Measurements from ENCODE around the gene CFAP20. TPM values are rescaled to one million over a fixed set of nuclear protein-coding genes. Genes with fewer than 3 reads are reported as not detected.

The CFAP20 gene
- 44.5 and 52.6 TPM in 2 replicates for total RNA-seq

DNA sequence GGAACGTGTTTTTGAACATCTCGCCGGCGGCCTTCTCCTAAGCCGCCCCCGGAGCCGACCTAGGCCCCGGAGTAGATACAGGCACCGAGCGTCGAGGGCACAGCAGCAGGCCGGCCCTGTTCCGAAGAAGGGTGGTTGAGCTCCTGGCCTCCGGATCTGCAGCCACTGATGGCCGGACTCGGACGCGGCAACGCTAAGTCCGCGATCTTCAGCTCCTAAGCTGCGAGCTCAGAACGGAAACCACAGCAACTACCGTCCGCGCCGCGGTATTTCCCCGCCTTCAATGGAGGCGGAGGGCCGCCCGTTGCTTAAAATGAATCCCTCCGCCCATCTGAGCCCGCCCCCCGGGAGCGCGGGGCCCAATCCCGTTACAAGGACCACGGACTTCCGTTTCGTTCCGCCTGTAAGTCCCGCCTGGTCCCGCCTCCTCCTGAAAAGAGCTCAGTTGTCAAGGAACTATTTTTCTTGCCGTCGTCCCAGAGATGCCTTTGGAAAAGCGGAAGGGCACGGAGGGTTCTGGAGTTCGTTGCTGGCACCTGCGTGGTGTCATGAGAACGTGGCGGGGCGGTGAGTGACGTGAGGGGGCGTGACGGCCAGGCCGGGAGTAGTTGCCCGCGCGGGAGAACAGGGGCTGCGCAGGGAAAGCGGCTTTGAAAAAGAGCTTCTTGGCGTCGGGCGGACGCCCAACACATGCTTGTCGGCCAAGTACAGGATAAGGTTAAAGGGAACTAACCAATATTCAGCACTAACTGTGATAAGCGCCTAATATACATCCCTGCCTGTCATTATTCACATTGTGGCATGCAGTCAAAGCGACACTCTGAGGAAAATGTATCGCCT lies at the start of gene CFAP20:
CFAP20 (minus strand) TSS at position 285 of the 840 bp plus-strand sequence; CDS start at position 19, 266 bp downstream.
- peak; percentile 100 for DNase-seq (ENCODE audit: low read depth in 2 of 2)

DNA sequence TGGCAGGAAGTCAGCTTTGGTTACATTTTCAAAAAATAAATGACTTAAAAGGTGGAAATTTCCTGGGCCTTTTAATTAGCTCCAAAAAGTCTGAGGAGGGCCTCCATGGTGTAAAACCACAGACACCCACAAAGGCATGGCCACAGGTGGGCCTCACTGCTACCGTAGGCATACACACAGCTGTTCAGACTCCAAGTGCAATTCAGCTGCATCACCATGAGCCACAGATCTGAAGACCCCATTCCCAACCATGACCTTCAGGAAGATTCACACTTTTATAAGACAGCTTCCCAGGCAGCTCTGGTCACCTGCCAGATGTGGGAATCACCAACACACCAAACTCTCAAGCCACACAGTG lies 48.2 kb upstream of the CFAP20 start:
- no peak for DNase-seq (ENCODE audit: low read depth in 2 of 2)

DNA sequence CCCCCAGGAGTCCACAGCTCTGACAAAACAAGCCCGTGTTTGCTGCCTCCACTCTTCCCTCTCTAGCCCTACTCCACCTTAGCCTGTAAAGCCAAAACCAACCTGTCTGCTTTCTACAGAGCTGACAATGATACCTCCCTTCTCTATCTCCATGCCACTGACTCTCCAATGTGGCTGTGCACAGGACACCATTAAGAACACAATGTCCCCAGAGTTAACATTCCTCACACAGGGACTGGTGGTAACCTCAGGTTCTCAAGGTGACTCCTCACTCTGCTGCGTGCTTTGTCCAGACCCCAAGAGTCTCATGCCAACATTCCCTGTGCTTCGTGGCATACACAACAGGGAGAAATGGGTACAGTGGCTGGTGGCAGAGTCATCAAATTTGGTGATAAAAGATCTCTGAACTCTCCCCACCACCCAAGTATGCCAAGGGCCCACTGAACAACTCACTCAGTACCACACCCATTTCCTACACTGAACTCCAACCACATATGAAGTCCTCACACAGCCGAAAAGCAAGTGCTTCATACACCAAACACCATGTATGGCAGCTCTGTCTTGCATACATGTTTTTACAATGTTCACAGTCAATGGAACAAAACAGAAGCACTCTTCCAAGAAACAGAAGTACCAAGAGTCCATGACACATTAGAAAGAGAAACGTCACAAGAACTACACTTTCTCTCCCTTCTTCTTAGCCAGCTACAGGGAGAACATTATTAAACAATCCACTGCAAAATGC lies 47.6 kb upstream of the CFAP20 start:
- no peak for DNase-seq (ENCODE audit: low read depth in 2 of 2)

- no peak for DNase-seq (ENCODE audit: low read depth in 2 of 2)
These were observed 41.0 kb upstream of the CFAP20 start for GRCh38 chr16:58170223-58170622.

DNA sequence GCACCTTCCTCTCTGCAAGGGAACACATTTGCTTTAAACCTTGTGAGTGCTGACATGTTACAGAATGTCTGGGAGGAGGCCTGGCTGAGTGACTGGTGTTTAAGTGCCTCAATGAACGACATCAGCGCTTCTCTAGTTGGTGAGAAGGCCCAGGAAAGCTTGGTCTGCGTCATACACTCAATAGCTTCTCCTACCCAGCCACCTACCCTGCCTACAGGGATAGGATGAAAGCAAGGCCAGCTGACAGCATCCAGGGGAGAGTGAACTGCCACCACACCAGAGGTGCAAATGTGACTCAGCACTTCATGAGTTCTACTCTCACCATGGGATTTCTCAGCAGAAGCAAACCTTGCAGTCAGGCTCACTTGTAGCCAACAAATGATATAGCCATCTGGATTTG lies 31.7 kb upstream of the CFAP20 start:
- no peak for DNase-seq (ENCODE audit: low read depth in 2 of 2)

DNA sequence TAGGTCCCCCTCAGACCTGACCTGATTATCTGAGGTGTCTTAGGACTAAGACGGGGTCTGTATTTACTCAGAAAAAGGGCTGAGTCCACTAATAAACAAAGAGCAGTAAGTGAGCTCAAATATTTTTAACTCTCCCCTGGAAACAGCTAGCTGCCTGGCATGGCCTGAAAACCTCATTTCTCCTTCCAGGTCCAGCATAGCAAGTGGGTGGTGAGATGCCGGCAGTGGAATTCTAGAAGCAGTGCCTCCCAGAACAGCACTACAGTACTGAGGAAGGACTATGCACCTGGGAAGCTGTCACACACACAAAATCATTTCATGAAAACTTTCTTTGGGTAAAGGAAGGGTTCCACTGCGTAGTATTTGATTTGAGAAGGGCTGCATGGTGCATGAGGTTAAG lies 29.5 kb upstream of the CFAP20 start:
- DNase-seq (ENCODE audit: low read depth in 2 of 2), result no peak

DNA sequence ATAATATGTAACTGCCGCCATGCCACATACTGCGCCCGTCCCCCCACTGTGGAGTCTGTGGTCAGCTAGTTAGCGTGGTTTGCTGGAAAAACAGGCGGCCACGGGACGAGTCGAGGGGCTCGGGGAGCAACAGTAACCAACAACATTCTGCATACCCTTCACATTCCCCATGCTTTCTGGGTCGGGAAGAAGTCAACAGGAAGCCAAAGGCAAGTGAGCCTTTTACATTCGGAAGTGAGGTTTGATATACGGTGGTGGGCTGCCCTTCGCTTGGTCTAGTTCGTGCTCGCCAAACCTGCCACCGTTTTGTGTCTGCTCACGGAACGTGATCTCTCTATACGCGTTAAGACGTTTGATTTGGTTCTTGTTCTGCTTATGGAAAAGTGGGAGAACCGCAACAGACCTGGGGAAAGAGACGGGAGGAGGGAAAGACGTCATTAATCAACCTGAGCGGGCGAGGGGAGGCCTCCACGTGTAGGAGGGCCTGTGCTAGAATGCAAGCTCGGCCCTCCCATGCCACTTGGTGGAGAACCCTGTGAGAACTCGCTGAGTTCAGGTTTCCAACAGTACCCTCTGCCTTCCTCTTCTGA lies 28.9 kb upstream of the CFAP20 start:
- no peak for DNase-seq (ENCODE audit: low read depth in 2 of 2)

GRCh38 chr16:58157239-58157638 lies 28.1 kb upstream of the CFAP20 start:
- no peak for DNase-seq (ENCODE audit: low read depth in 2 of 2)

DNA sequence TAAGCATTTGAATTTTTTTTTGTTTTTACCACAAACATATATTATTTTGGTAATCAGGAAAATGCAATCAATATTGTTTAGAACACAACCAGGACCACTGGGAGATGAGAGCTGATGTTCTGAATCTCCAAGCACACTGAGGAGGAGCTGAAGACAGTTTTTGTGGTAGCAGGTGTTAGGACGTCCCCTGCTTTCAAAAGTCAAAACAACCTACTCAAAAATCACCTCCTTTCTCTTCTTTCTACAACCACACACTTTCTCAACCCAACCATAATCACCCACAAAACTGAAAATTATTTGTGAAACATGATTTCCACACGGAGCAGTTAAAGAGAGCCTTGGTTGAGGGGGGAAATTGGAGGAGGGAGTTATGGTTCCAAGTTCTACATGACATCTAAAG lies 26.7 kb upstream of the CFAP20 start:
- DNase-seq (ENCODE audit: low read depth in 2 of 2), result no peak

GRCh38 chr16:58154345-58154744 lies 25.2 kb upstream of the CFAP20 start:
- no peak for DNase-seq (ENCODE audit: low read depth in 2 of 2)

DNA sequence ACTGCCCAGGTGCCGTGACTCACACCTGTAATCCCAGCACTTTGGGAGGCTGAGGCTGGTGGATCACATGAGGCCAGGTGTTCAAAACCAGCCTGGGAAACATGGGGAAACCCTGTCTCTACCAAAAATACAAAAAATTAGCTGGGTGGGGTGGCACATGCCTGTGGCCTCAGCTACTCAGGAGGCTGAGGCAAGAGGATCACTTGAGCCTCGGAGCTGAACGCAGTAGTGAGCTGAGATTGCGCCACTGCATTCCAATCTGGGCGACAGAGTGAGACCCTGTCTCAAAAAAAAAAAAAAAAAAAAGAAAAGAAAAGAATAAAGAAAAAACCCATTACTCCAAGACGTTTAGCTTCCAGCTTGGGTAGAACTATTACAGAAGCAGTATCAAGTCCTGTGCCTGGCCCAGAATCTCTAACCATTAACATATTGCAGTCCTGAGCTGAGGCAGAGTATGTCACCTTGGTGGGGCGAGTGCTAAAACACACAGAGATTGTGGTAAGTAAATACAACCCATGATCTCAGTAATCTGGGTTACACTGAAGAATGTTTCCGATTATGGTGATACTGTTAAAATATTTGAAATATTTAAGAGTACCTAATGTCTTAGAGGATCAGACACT lies 23.2 kb upstream of the CFAP20 start:
- no peak for DNase-seq (ENCODE audit: low read depth in 2 of 2)

DNA sequence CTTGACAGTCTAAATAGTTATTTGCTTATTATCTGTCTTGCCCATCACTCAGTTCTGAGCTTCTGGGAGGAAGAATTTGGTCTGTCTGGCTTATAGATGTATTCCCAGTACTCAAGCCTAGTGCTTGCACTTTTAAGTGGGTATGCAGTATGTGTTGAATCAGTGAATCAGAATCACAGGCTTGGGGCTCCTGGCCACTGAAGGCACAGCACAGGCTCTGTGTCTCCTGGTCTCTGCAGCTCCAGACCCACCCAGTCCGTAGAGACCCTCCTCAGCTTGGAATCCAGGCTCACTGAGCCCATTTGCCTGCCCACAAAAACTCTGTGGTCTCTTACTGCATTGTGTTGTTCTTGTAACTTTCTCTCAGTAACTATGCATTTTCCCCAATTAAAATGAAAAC lies 19.3 kb upstream of the CFAP20 start:
- no peak for DNase-seq (ENCODE audit: low read depth in 2 of 2)

DNA sequence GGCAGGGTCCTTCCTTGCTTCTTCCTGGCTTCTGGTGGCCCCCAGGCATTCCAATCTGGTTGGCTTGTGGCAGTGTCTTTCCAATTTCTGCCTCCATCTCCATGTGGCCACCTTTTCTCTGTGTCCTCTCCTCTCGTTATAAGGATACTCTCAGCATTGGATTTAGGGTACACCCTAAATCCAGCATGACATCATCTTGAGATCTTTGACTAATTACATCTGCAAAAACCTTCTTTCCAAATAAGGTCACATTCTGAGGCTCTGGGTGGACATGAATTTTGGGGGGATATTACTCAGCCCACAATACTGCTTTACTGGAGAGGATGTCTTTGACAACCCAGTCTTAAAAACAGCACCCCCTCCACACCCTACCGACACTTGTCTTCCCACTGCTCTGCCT lies 18.9 kb upstream of the CFAP20 start:
- no peak for DNase-seq (ENCODE audit: low read depth in 2 of 2)

DNA sequence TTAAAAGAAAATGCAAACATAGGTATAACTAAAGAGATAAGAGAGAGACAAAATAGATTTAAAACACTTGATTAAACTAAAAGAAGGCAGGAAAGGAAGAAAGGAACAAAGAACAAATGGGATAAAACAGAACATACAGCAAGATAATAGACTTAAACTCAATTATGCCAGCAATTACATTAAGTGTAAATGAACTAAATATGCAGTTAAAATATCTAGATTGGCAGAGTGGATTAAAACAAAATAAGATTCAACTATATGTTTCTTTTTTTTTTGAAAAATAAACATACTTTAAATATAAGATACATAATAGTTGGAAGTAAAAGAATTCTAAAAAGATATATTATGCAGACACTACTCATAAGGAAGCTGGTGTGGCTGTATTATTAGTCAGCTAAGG lies 9.7 kb upstream of the CFAP20 start:
- DNase-seq (ENCODE audit: low read depth in 2 of 2), result no peak

GRCh38 chr16:58137581-58137980 lies 8.4 kb upstream of the CFAP20 start:
- no peak for DNase-seq (ENCODE audit: low read depth in 2 of 2)

- peak; percentile 42 to 47 for DNase-seq (ENCODE audit: low read depth in 2 of 2)
These were observed 477 bp downstream of the CFAP20 start for GRCh38 chr16:58128711-58129096.

DNA sequence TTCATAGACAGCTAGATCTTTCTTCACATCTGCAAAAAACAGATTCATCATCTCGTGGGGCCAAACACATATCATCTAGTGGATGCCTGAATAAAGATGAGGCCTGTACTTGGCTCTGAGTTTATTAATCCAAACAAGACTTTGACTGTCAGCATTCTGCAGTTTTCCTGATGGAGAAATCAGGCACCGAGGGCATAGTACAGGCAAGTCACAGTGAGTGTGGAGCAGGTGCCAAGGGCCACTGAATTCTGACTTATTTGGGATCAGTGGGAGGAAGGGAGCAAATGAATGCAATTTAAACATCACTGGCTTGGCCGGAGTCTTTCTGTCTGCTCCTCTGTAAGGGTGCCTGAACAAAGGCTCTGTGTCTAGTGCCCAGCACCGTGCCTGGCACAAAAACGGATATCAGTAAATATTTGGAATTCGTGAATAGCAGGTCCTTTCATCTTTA lies 975 bp downstream of the CFAP20 start:
- peak in 1 of 2 donors; percentile 22 for DNase-seq (ENCODE audit: low read depth in 2 of 2)

DNA sequence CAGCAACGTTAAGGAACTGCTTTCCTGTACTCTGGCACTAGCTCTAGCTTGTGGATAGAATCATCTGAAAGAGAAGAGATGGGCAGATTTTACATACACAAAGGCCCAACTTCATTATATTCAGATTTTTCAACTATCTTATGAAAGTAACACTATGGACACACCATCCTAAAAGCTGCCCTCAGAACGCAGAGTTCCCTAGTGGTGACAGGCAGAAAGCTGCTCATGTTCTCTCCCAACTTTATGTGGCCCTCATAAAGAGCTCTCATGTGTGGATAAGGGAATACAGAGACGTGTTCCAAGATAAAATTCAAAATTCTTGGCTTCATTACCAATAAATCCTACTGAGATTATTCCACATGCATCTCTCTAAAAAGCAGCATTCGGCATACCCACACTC lies 1.5 kb downstream of the CFAP20 start:
- DNase-seq (ENCODE audit: low read depth in 2 of 2), result peak; percentile 25 to 42

DNA sequence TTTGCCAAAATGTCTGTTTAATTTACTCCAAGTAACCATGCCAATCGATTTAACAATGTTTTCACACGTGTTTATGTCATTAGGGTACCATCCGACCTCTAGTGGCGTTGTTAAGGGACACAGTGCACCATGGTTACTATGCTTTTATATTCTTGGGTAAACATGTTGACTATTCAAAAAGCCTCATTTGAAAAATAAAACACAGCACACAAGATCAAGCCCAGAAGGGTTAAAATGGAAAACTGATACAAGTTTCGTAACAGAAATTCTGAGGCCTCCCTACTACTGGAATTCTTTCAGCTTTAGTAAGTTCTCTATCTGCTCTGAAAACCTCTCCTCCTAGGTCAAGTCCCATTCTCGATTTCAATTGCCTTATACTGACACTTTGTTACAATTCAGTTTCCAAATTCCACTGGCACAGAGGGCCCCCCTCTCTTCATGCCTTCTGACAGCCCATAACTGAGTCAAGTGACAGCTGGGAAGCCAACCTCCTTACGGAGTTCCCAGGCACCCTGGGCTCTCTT lies 2.1 kb downstream of the CFAP20 start:
- DNase-seq (ENCODE audit: low read depth in 2 of 2), result peak; percentile 87 to 94

- no peak for DNase-seq (ENCODE audit: low read depth in 2 of 2)
These were observed 2.7 kb downstream of the CFAP20 start for GRCh38 chr16:58126451-58126961.

DNA sequence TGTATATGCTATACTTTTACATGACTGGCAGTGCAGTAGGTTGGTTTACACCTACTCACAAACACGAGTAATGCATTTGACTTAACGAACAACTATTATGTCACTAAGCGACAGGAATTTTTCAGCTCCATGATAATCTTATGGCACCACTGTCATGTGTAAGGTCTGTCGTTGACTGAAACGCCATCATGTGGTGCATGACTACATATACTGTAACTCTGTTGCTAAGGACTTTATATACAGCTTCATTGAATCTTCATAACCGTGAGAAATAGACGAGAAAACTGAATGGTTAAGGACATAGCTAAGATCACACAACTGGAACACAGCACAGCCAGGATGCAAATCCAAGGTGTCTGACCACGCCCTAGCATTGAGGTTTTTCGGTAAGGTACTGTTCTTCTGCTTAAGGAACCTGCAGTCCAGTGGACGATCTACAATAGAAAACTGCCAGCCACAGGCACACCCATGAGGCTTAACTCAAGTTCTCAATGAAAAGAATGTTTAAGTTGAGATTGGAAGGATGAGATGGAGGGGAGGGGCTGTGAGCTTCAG lies 3.3 kb downstream of the CFAP20 start:
- peak; percentile 23 to 30 for DNase-seq (ENCODE audit: low read depth in 2 of 2)
